ENCODE measurements around the gene DHX35.

DNA sequence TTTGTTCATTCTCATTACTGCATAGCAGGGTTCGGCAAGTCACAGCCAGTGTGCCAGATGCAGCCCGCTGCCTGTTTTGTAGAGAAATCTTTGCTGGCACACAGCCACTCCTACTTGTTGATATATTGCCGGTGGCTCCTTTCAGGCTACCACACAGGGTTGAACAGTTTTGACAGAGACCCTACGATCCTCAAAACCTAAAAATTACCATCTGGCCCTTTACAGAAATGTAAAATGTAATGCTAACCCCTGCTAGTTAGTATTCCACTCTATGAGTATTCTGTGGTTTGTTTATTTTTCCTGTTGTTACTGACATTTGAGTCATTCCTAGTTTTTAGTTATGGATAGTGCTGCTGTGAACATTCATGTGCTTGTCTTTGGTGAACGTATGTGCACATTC lies 11.5 kb downstream of the DHX35 start:
- TF ChIP-seq, protein P1, sequence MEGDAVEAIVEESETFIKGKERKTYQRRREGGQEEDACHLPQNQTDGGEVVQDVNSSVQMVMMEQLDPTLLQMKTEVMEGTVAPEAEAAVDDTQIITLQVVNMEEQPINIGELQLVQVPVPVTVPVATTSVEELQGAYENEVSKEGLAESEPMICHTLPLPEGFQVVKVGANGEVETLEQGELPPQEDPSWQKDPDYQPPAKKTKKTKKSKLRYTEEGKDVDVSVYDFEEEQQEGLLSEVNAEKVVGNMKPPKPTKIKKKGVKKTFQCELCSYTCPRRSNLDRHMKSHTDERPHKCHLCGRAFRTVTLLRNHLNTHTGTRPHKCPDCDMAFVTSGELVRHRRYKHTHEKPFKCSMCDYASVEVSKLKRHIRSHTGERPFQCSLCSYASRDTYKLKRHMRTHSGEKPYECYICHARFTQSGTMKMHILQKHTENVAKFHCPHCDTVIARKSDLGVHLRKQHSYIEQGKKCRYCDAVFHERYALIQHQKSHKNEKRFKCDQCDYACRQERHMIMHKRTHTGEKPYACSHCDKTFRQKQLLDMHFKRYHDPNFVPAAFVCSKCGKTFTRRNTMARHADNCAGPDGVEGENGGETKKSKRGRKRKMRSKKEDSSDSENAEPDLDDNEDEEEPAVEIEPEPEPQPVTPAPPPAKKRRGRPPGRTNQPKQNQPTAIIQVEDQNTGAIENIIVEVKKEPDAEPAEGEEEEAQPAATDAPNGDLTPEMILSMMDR (tag by site-specific recombination; IDR thresholded peaks at IDR 0.05): no peak
- TF ChIP-seq MEIS1 (CRISPR knock-in tag; IDR thresholded peaks at IDR 0.05; ENCODE audit: borderline replicate concordance) (no peak), ZBTB7A (tag by site-specific recombination; IDR thresholded peaks at IDR 0.05; ENCODE audit: low read depth) (no peak), YY1 (tag by site-specific recombination; IDR thresholded peaks at IDR 0.05) (no peak)

All from HEK293 (cell line).